GM19463 (cell line): ENCODE measurements around the gene TOMM70.
"Not testable (repeated sequence)": the region's sequence is repeated elsewhere in the genome, so short reads cannot be mapped to it uniquely, and the experiment has no call there.

ENCODE experiments used
- ATAC-seq: cut with Tn5 transposase; IDR thresholded peaks from one replicate; pipeline ENCODE4 v1.9.1; 2021; ENCODE audit warnings: mild to moderate bottlenecking, moderate library complexity; ENCODE audit not compliant: unreplicated experiment

Gene TOMM70

GRCh38 chr3:100400780-100401673, at the start of gene TOMM70, which contains the start of gene LNP1:
TOMM70 (minus strand) TSS chr3:100401089; CDS start chr3:100400949, 140 bp downstream.
LNP1 (plus strand) TSS chr3:100401539; CDS start chr3:100429730, 28,191 bp downstream.
- peak; percentile 88 for ATAC-seq

GRCh38 chr3:100449214-100449613, 48.3 kb upstream of the TOMM70 start:
- no peak for ATAC-seq

GRCh38 chr3:100448079-100448478, 47.2 kb upstream of the TOMM70 start:
- ATAC-seq, result no peak

GRCh38 chr3:100447067-100447466, 46.2 kb upstream of the TOMM70 start:
- ATAC-seq, result not testable (repeated sequence)

GRCh38 chr3:100443690-100444089, 42.8 kb upstream of the TOMM70 start:
- no peak for ATAC-seq

GRCh38 chr3:100440895-100441294, 40.0 kb upstream of the TOMM70 start:
- no peak for ATAC-seq

GRCh38 chr3:100438623-100438974, 37.7 kb upstream of the TOMM70 start:
- no peak for ATAC-seq

- ATAC-seq, result no peak
Observed at GRCh38 chr3:100437721-100438622, 37.1 kb upstream of the TOMM70 start.

- no peak for ATAC-seq
Observed at GRCh38 chr3:100436951-100437350, 36.1 kb upstream of the TOMM70 start.

- ATAC-seq, result no peak
Observed at GRCh38 chr3:100429187-100429716, 28.4 kb upstream of the TOMM70 start.

GRCh38 chr3:100427699-100428098, 26.8 kb upstream of the TOMM70 start:
- no peak for ATAC-seq

GRCh38 chr3:100426067-100426682, 25.3 kb upstream of the TOMM70 start:
- ATAC-seq, result no peak

- no peak for ATAC-seq
Observed at GRCh38 chr3:100425316-100425715, 24.4 kb upstream of the TOMM70 start.

- no peak for ATAC-seq
Observed at GRCh38 chr3:100424261-100424660, 23.4 kb upstream of the TOMM70 start.

GRCh38 chr3:100423611-100424010, 22.7 kb upstream of the TOMM70 start:
- ATAC-seq, result no peak

GRCh38 chr3:100420885-100421284, 20.0 kb upstream of the TOMM70 start:
- ATAC-seq, result no peak

GRCh38 chr3:100419406-100419805, 18.5 kb upstream of the TOMM70 start:
- no peak for ATAC-seq

GRCh38 chr3:100416863-100417262, 16.0 kb upstream of the TOMM70 start:
- no peak for ATAC-seq

GRCh38 chr3:100416176-100416575, 15.3 kb upstream of the TOMM70 start:
- ATAC-seq, result no peak

- ATAC-seq, result no peak
Observed at GRCh38 chr3:100413613-100414012, 12.7 kb upstream of the TOMM70 start.
